ENCODE measurements around the gene NOTO.

Gene NOTO

GRCh38 chr2:73253400-73253799 lies 51.0 kb downstream of the NOTO start:
- no peak overlapping the region for H3K4me2 ChIP-seq (ENCODE audit: low read length)
- no peak overlapping the region for H3K4me3 ChIP-seq (ENCODE audit: low read length)
- H3K9me3 ChIP-seq (ENCODE audit: insufficient read depth, low read length), result no peaks in the 10 kb centered on the region
- H3K27ac ChIP-seq (ENCODE audit: low read length), result peak overlapping the region; percentile 16; the same call in 1 of the 2 replicates
- no peaks in the 10 kb centered on the region for H3K4me1 ChIP-seq (ENCODE audit: low read length)
- TF ChIP-seq CTCF (IDR thresholded peaks at IDR 0.05; ENCODE audit: low read depth, low read length) (no peak), EZH2phosphoT487 (IDR thresholded peaks at IDR 0.05; ENCODE audit: low read depth) (no peak)
- peaks cover 70% of the 10 kb centered on the region for H3K36me3 ChIP-seq (replicated peaks; ENCODE audit: low read depth, low read length)
- no peaks in the 10 kb centered on the region for H3K27me3 ChIP-seq (ENCODE audit: low read depth, low read length)
- no peak overlapping the region for H3K9ac ChIP-seq (ENCODE audit: low read length)
- H3K79me2 ChIP-seq (ENCODE audit: low read length), result 0 out of 2 replicates have a peak, but pooled peaks cover 7% of the 10 kb centered on the region
- peaks cover 10% of the 10 kb centered on the region; the same call in 1 of the 2 replicates for H4K20me1 ChIP-seq (ENCODE audit: insufficient read depth, low read length)
- no peak overlapping the region for H2AFZ ChIP-seq (ENCODE audit: low read depth, low read length)

- Histone ChIP-seq H2AFZ (ENCODE audit: low read depth, low read length) (no peak overlapping the region), H4K20me1 (ENCODE audit: insufficient read depth, low read length) (peaks cover 10% of the 10 kb centered on the region; the same call in 1 of the 2 replicates), H3K4me2 (ENCODE audit: low read length) (no peak overlapping the region), H3K9ac (ENCODE audit: low read length) (no peak overlapping the region), H3K9me3 (ENCODE audit: insufficient read depth, low read length) (no peaks in the 10 kb centered on the region), H3K27ac (ENCODE audit: low read length) (peak overlapping the region; percentile 16; the same call in 1 of the 2 replicates), H3K4me1 (ENCODE audit: low read length) (no peaks in the 10 kb centered on the region), H3K4me3 (ENCODE audit: low read length) (no peak overlapping the region), H3K36me3 (replicated peaks; ENCODE audit: low read depth, low read length) (peaks cover 68% of the 10 kb centered on the region), H3K27me3 (ENCODE audit: low read depth, low read length) (no peaks in the 10 kb centered on the region), H3K79me2 (ENCODE audit: low read length) (0 out of 2 replicates have a peak, but pooled peaks cover 7% of the 10 kb centered on the region)
- TF ChIP-seq CTCF (IDR thresholded peaks at IDR 0.05; ENCODE audit: low read depth, low read length) (no peak), EZH2phosphoT487 (IDR thresholded peaks at IDR 0.05; ENCODE audit: low read depth) (no peak)
These were observed 51.5 kb downstream of the NOTO start for GRCh38 chr2:73253901-73254300.

- no peak overlapping the region for H3K27ac ChIP-seq (ENCODE audit: low read length)
- H3K27me3 ChIP-seq (ENCODE audit: low read depth, low read length), result no peaks in the 10 kb centered on the region
- no peak overlapping the region for H3K4me2 ChIP-seq (ENCODE audit: low read length)
- no peak overlapping the region for H3K9ac ChIP-seq (ENCODE audit: low read length)
- no peaks in the 10 kb centered on the region for H3K4me1 ChIP-seq (ENCODE audit: low read length)
- peaks cover 67% of the 10 kb centered on the region for H3K36me3 ChIP-seq (replicated peaks; ENCODE audit: low read depth, low read length)
- H2AFZ ChIP-seq (ENCODE audit: low read depth, low read length), result no peak overlapping the region
- no peak for TF ChIP-seq CTCF (IDR thresholded peaks at IDR 0.05; ENCODE audit: low read depth, low read length)
- no peak for TF ChIP-seq EZH2phosphoT487 (IDR thresholded peaks at IDR 0.05; ENCODE audit: low read depth)
- 0 out of 2 replicates have a peak, but pooled peaks cover 6% of the 10 kb centered on the region for H3K79me2 ChIP-seq (ENCODE audit: low read length)
- peaks cover 10% of the 10 kb centered on the region; the same call in 1 of the 2 replicates for H4K20me1 ChIP-seq (ENCODE audit: insufficient read depth, low read length)
- H3K4me3 ChIP-seq (ENCODE audit: low read length), result no peak overlapping the region
- no peaks in the 10 kb centered on the region for H3K9me3 ChIP-seq (ENCODE audit: insufficient read depth, low read length)
These were observed 52.1 kb downstream of the NOTO start for GRCh38 chr2:73254343-73255006.

- Histone ChIP-seq H3K36me3 (replicated peaks; ENCODE audit: low read depth, low read length) (peaks cover 67% of the 10 kb centered on the region), H2AFZ (ENCODE audit: low read depth, low read length) (no peak overlapping the region), H3K4me2 (ENCODE audit: low read length) (no peak overlapping the region), H4K20me1 (ENCODE audit: insufficient read depth, low read length) (peaks cover 8% of the 10 kb centered on the region; the same call in 1 of the 2 replicates), H3K27ac (ENCODE audit: low read length) (no peak overlapping the region), H3K4me1 (ENCODE audit: low read length) (no peaks in the 10 kb centered on the region), H3K9ac (ENCODE audit: low read length) (no peak overlapping the region), H3K79me2 (ENCODE audit: low read length) (no peaks in the 10 kb centered on the region), H3K4me3 (ENCODE audit: low read length) (no peak overlapping the region), H3K9me3 (ENCODE audit: insufficient read depth, low read length) (no peaks in the 10 kb centered on the region), H3K27me3 (ENCODE audit: low read depth, low read length) (no peaks in the 10 kb centered on the region)
- TF ChIP-seq EZH2phosphoT487 (IDR thresholded peaks at IDR 0.05; ENCODE audit: low read depth), result no peak
These were observed 52.8 kb downstream of the NOTO start for GRCh38 chr2:73255007-73255644.

All from OCI-LY3 (cell line).